22Rv1 (cell line): ENCODE measurements around the gene TAF11L13.

ENCODE experiments used
- CTCF ChIP-seq: fragments of 450-650 bp; IDR thresholded peaks from 2 replicates; pipeline ENCODE4 v1.5.1; 2017; ENCODE audit warnings: mild to moderate bottlenecking
- ZFX ChIP-seq: fragments of 450-650 bp; IDR thresholded peaks from 2 replicates; pipeline ENCODE4 v1.6.1; 2017; ENCODE audit warnings: antibody characterized with exemption, borderline replicate concordance

GRCh38 chr5:17604951-17605350 is 26.9 kb upstream of the TAF11L13 start:
- TF ChIP-seq CTCF, result no peak
- no peak for TF ChIP-seq ZFX
